Stimulated activated CD4-positive, alpha-beta T cell treated with anti-CD3 and anti-CD28 coated beads, TNF-alpha, amount 100 ng/mL, for 4 hours (primary cell): ENCODE results near the gene MCM3AP.

Source experiments
- DNase-seq, 3 experiments: peaks; one replicate each; pipeline ENCODE4 v3.0.0-alpha.2; 2020; ENCODE audit warnings: low read depth in 3 of 3

Gene MCM3AP

GRCh38 chr21:46185716-46186115 lies 99.7 kb downstream of the MCM3AP start:
- no peak for DNase-seq
